ENCODE measurements around the gene DDX19B.

- TF ChIP-seq, protein P1, sequence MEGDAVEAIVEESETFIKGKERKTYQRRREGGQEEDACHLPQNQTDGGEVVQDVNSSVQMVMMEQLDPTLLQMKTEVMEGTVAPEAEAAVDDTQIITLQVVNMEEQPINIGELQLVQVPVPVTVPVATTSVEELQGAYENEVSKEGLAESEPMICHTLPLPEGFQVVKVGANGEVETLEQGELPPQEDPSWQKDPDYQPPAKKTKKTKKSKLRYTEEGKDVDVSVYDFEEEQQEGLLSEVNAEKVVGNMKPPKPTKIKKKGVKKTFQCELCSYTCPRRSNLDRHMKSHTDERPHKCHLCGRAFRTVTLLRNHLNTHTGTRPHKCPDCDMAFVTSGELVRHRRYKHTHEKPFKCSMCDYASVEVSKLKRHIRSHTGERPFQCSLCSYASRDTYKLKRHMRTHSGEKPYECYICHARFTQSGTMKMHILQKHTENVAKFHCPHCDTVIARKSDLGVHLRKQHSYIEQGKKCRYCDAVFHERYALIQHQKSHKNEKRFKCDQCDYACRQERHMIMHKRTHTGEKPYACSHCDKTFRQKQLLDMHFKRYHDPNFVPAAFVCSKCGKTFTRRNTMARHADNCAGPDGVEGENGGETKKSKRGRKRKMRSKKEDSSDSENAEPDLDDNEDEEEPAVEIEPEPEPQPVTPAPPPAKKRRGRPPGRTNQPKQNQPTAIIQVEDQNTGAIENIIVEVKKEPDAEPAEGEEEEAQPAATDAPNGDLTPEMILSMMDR (IDR thresholded peaks at IDR 0.05; ENCODE audit: insufficient read depth, low read length): no peak
- TF ChIP-seq, protein P2, sequence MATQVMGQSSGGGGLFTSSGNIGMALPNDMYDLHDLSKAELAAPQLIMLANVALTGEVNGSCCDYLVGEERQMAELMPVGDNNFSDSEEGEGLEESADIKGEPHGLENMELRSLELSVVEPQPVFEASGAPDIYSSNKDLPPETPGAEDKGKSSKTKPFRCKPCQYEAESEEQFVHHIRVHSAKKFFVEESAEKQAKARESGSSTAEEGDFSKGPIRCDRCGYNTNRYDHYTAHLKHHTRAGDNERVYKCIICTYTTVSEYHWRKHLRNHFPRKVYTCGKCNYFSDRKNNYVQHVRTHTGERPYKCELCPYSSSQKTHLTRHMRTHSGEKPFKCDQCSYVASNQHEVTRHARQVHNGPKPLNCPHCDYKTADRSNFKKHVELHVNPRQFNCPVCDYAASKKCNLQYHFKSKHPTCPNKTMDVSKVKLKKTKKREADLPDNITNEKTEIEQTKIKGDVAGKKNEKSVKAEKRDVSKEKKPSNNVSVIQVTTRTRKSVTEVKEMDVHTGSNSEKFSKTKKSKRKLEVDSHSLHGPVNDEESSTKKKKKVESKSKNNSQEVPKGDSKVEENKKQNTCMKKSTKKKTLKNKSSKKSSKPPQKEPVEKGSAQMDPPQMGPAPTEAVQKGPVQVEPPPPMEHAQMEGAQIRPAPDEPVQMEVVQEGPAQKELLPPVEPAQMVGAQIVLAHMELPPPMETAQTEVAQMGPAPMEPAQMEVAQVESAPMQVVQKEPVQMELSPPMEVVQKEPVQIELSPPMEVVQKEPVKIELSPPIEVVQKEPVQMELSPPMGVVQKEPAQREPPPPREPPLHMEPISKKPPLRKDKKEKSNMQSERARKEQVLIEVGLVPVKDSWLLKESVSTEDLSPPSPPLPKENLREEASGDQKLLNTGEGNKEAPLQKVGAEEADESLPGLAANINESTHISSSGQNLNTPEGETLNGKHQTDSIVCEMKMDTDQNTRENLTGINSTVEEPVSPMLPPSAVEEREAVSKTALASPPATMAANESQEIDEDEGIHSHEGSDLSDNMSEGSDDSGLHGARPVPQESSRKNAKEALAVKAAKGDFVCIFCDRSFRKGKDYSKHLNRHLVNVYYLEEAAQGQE (IDR thresholded peaks at IDR 0.05; ENCODE audit: insufficient replicate concordance, low read depth): no peak
These were observed 60.6 kb downstream of the DDX19B start for GRCh38 chr16:70359552-70359951.
